SW 1271 (cell line): ENCODE results near the gene C1orf167.
A peak's percentile ranks its signal among the peaks of the same experiment; 100 is the strongest.

Experiments used
- DNase-seq, 2 experiments: peaks; one replicate each; lab custom pipeline; 2025; lab: John Stamatoyannopoulos, UW

C1orf167 gene

GRCh38 chr1:11761988-11762406, at the start of gene C1orf167:
TSS of gene C1orf167 (plus strand) at chr1:11762193. CDS start at chr1:11764401, 2,208 bp downstream.
- no peak for DNase-seq

- no peak for DNase-seq
Measured at GRCh38 chr1:11712285-11712684, 49.7 kb upstream of the C1orf167 start.

GRCh38 chr1:11713095-11713494, 48.9 kb upstream of the C1orf167 start:
- no peak for DNase-seq

- no peak for DNase-seq
Measured at GRCh38 chr1:11714831-11715575, 47.0 kb upstream of the C1orf167 start.

GRCh38 chr1:11719313-11720032, 42.5 kb upstream of the C1orf167 start:
- DNase-seq, result peak in 1 of 2 experiments; percentile 28

GRCh38 chr1:11720033-11720376, 42.0 kb upstream of the C1orf167 start:
- no peak for DNase-seq

GRCh38 chr1:11720525-11720924, 41.5 kb upstream of the C1orf167 start:
- DNase-seq, result no peak

GRCh38 chr1:11721311-11721710, 40.7 kb upstream of the C1orf167 start:
- DNase-seq, result no peak

- DNase-seq, result no peak
Measured at GRCh38 chr1:11722538-11722937, 39.5 kb upstream of the C1orf167 start.

GRCh38 chr1:11725616-11726015, 36.4 kb upstream of the C1orf167 start:
- no peak for DNase-seq

GRCh38 chr1:11727119-11727518, 34.9 kb upstream of the C1orf167 start:
- no peak for DNase-seq

- DNase-seq, result no peak
Measured at GRCh38 chr1:11728126-11728806, 33.7 kb upstream of the C1orf167 start.

- DNase-seq, result no peak
Measured at GRCh38 chr1:11729155-11729497, 32.9 kb upstream of the C1orf167 start.

- no peak for DNase-seq
Measured at GRCh38 chr1:11729498-11730428, 32.2 kb upstream of the C1orf167 start.

- peak in 1 of 2 experiments; percentile 17 for DNase-seq
Measured at GRCh38 chr1:11730429-11730891, 31.5 kb upstream of the C1orf167 start.

GRCh38 chr1:11731691-11732283, 30.2 kb upstream of the C1orf167 start:
- DNase-seq, result peak in 1 of 2 experiments; percentile 6

- DNase-seq, result no peak
Measured at GRCh38 chr1:11733306-11733705, 28.7 kb upstream of the C1orf167 start.

- DNase-seq, result no peak
Measured at GRCh38 chr1:11735531-11735853, 26.5 kb upstream of the C1orf167 start.

GRCh38 chr1:11735854-11736745, 25.9 kb upstream of the C1orf167 start, which contains the start of gene AGTRAP:
TSS of gene AGTRAP (plus strand) at chr1:11736136. CDS start at chr1:11736209, 73 bp downstream.
- DNase-seq, result peak; percentile 60 to 74
